Astrocyte (in vitro differentiated cells and primary cell): Measurements from ENCODE around the gene NTM. TPM values are rescaled to one million over a fixed set of nuclear protein-coding genes. Genes with fewer than 3 reads are reported as not detected.

Experiments
- DNase-seq: peaks from one replicate; pipeline ENCODE4 v3.0.0-alpha.2; 2010; ENCODE audit warnings: low read depth
- FAIRE-seq: peaks from 2 replicates; lab custom pipeline; 2011; peaks lifted over from hg19 to GRCh38; lab: Jason Lieb, UNC
- H2AFZ ChIP-seq: 2 replicates; pipeline ENCODE4 v1.6.0; 2012; ENCODE audit warnings: low read depth, low read length, inconsistent platforms
- H3K27ac ChIP-seq: 2 replicates; pipeline ENCODE4 v1.5.1; 2011; ENCODE audit warnings: low read depth, low read length, inconsistent platforms
- H3K27me3 ChIP-seq: 2 replicates; pipeline ENCODE4 v1.6.0; 2011; ENCODE audit warnings: low read length, inconsistent platforms; ENCODE audit not compliant: insufficient read depth
- H3K36me3 ChIP-seq: 2 replicates; pipeline ENCODE4 v1.5.1; 2011; ENCODE audit warnings: low read length, inconsistent platforms; ENCODE audit not compliant: insufficient read depth
- H3K4me1 ChIP-seq: 2 replicates; pipeline ENCODE4 v1.5.1; 2011; ENCODE audit warnings: low read length, inconsistent platforms; ENCODE audit not compliant: insufficient read depth
- H3K4me2 ChIP-seq: 2 replicates; pipeline ENCODE4 v1.6.0; 2012; ENCODE audit warnings: low read length, inconsistent platforms
- H3K4me3 ChIP-seq: 2 replicates; pipeline ENCODE4 v1.5.1; 2011; ENCODE audit warnings: low read depth, mild to moderate bottlenecking, low read length, inconsistent platforms; ENCODE audit not compliant: insufficient read depth
- H3K79me2 ChIP-seq: 2 replicates; pipeline ENCODE4 v1.6.0; 2012; ENCODE audit warnings: mild to moderate bottlenecking, low read length, inconsistent platforms; ENCODE audit not compliant: insufficient read depth
- H3K9ac ChIP-seq: 2 replicates; pipeline ENCODE4 v1.6.0; 2012; ENCODE audit warnings: mild to moderate bottlenecking, low read length, inconsistent platforms
- H3K9me3 ChIP-seq: 2 replicates; pipeline ENCODE4 v1.5.1; 2012; ENCODE audit warnings: low read depth, mild to moderate bottlenecking, low read length, inconsistent platforms; ENCODE audit not compliant: insufficient read depth
- H4K20me1 ChIP-seq: 2 replicates; pipeline ENCODE4 v1.6.0; 2012; ENCODE audit warnings: low read length, inconsistent platforms; ENCODE audit not compliant: insufficient read depth
- H3K27ac Mint-ChIP-seq: one replicate; pipeline ENCODE4 v1.8.0; 2021; ENCODE audit warnings: mild to moderate bottlenecking, mixed read lengths; ENCODE audit not compliant: unreplicated experiment
- H3K27me3 Mint-ChIP-seq: one replicate; pipeline ENCODE4 v1.8.0; 2021; ENCODE audit warnings: low read depth, mixed read lengths; ENCODE audit not compliant: unreplicated experiment
- H3K36me3 Mint-ChIP-seq: one replicate; pipeline ENCODE4 v1.8.0; 2021; ENCODE audit warnings: low read depth, mixed read lengths; ENCODE audit not compliant: unreplicated experiment
- H3K4me1 Mint-ChIP-seq: one replicate; pipeline ENCODE4 v1.8.0; 2021; ENCODE audit warnings: low read depth, mixed read lengths; ENCODE audit not compliant: unreplicated experiment
- H3K4me3 Mint-ChIP-seq: one replicate; pipeline ENCODE4 v1.8.0; 2021; ENCODE audit warnings: mild to moderate bottlenecking, moderate library complexity, mixed read lengths; ENCODE audit not compliant: unreplicated experiment
- H3K9me3 Mint-ChIP-seq: one replicate; pipeline ENCODE4 v1.8.0; 2021; ENCODE audit warnings: mild to moderate bottlenecking, mixed read lengths; ENCODE audit not compliant: unreplicated experiment
- EZH2 ChIP-seq: IDR thresholded peaks from 2 replicates; pipeline ENCODE4 v1.6.1; 2012; ENCODE audit warnings: mild to moderate bottlenecking, low read length, inconsistent platforms; ENCODE audit not compliant: insufficient read depth
- total RNA-seq: library from RNA; stranded (reverse); gene quantifications from 2 replicates; pipeline ENCODE4 v1.2.1, GENCODE V29; 2021
- TF ChIP-seq, protein P1 (sequence below): IDR thresholded peaks from 2 replicates; pipeline ENCODE4 v1.5.1; 2011; ENCODE audit warnings: low read depth, mild to moderate bottlenecking, inconsistent platforms, low read length, moderate library complexity; ENCODE audit not compliant: insufficient read depth

Gene NTM
- total RNA-seq, 1 donor from 2014 or later: 98.2 TPM

DNA sequence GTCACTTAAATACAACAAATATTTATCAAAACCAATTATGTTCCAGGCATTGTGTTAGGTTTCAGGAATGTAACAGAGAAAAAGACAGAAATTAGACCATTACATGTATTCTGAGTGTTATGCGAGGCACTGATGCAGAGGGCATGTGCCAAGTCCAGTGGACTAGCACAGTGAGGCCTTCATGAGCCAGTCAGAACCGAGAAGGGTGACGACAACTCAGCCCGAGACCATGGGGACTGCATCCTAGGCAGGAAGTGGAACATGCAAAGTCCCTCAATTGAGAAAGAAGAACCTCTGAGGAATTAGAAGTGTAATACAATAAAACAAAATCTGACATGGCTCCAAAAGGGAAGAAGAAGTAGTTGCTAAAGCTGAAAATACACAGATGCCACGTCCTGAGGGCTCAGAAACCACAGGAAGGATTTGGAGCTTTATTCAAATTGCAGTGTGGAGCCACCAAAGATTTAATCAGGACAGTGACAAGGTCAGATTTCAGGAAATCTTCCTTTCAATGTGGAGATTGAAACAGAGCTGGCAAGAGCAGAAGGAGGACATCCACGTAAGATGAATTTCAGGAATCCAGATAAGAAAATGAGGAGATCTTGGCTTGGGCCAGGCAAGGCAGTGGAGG lies 529.6 kb downstream of the NTM start:
- Histone ChIP-seq H3K27me3 (no peaks in the 10 kb centered on the region), H3K27ac (peak overlapping the region; percentile 23), H4K20me1 (no peaks in the 10 kb centered on the region), H3K79me2 (peaks cover 4% of the 10 kb centered on the region), H3K36me3 (no peaks in the 10 kb centered on the region), H2AFZ (no peak overlapping the region), H3K4me1 (peaks cover 40% of the 10 kb centered on the region), H3K4me2 (no peak overlapping the region), H3K9ac (no peak overlapping the region), H3K4me3 (no peak overlapping the region), H3K9me3 (no peaks in the 10 kb centered on the region)
- H3K4me3 Mint-ChIP-seq: no peak overlapping the region
- TF ChIP-seq EZH2: no peak
- TF ChIP-seq, protein P1, sequence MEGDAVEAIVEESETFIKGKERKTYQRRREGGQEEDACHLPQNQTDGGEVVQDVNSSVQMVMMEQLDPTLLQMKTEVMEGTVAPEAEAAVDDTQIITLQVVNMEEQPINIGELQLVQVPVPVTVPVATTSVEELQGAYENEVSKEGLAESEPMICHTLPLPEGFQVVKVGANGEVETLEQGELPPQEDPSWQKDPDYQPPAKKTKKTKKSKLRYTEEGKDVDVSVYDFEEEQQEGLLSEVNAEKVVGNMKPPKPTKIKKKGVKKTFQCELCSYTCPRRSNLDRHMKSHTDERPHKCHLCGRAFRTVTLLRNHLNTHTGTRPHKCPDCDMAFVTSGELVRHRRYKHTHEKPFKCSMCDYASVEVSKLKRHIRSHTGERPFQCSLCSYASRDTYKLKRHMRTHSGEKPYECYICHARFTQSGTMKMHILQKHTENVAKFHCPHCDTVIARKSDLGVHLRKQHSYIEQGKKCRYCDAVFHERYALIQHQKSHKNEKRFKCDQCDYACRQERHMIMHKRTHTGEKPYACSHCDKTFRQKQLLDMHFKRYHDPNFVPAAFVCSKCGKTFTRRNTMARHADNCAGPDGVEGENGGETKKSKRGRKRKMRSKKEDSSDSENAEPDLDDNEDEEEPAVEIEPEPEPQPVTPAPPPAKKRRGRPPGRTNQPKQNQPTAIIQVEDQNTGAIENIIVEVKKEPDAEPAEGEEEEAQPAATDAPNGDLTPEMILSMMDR: no peak
- H3K9me3 Mint-ChIP-seq: no peaks in the 10 kb centered on the region
- H3K4me1 Mint-ChIP-seq: peaks cover 29% of the 10 kb centered on the region
- no peak for DNase-seq
- no peaks in the 10 kb centered on the region for H3K36me3 Mint-ChIP-seq
- peak overlapping the region; percentile 38 for H3K27ac Mint-ChIP-seq
- peak; percentile 55 for FAIRE-seq
- no peaks in the 10 kb centered on the region for H3K27me3 Mint-ChIP-seq

- TF ChIP-seq, protein P1: no peak
- TF ChIP-seq EZH2: no peak
- H3K9me3 ChIP-seq: no peaks in the 10 kb centered on the region
- no peak overlapping the region for H3K27ac Mint-ChIP-seq
- no peaks in the 10 kb centered on the region for H3K27me3 ChIP-seq
- DNase-seq (no peak), FAIRE-seq (no peak)
- H3K4me2 ChIP-seq: no peak overlapping the region
- H3K36me3 ChIP-seq: no peaks in the 10 kb centered on the region
- no peak overlapping the region for H3K4me3 Mint-ChIP-seq
- no peak overlapping the region for H3K4me3 ChIP-seq
- no peak overlapping the region for H3K27ac ChIP-seq
- peaks cover 16% of the 10 kb centered on the region for H3K79me2 ChIP-seq
- no peaks in the 10 kb centered on the region for H4K20me1 ChIP-seq
- no peaks in the 10 kb centered on the region for H3K27me3 Mint-ChIP-seq
- H3K9ac ChIP-seq: no peak overlapping the region
- H3K9me3 Mint-ChIP-seq: no peaks in the 10 kb centered on the region
- H3K4me1 Mint-ChIP-seq: peaks cover 28% of the 10 kb centered on the region
- no peak overlapping the region for H2AFZ ChIP-seq
- peaks cover 3% of the 10 kb centered on the region for H3K36me3 Mint-ChIP-seq
- H3K4me1 ChIP-seq: peaks cover 35% of the 10 kb centered on the region
Measured at GRCh38 chr11:131902421-131902820, 532.0 kb downstream of the NTM start.

DNA sequence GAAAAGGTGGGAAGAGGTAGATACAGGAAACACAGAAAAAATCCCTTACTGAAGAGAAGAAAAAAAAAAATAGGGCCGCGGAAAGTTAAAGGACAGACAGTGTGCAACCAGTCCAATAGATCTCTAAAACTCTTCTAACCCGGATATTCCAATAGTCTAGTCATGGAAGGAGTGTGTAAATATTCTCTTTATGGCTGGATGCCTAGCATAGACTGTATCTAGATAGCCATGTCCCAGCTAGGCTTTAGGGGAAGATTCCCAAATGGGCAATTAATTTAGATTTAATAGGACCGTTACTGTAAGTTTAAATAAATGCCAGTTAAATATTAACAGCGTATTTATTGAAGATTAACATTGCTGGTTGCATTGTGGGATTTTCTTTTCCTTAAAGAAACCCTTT lies 532.7 kb downstream of the NTM start:
- no peak overlapping the region for H3K4me3 Mint-ChIP-seq
- no peaks in the 10 kb centered on the region for H3K9me3 Mint-ChIP-seq
- Histone ChIP-seq H3K27ac (no peak overlapping the region), H3K4me3 (no peak overlapping the region), H3K9me3 (no peaks in the 10 kb centered on the region), H3K36me3 (peaks cover 1% of the 10 kb centered on the region), H3K79me2 (peaks cover 21% of the 10 kb centered on the region), H3K4me2 (no peak overlapping the region), H3K9ac (no peak overlapping the region), H3K4me1 (peaks cover 30% of the 10 kb centered on the region), H4K20me1 (no peaks in the 10 kb centered on the region), H2AFZ (no peak overlapping the region), H3K27me3 (no peaks in the 10 kb centered on the region)
- H3K27ac Mint-ChIP-seq: no peak overlapping the region
- TF ChIP-seq EZH2: no peak
- TF ChIP-seq, protein P1: no peak
- no peaks in the 10 kb centered on the region for H3K27me3 Mint-ChIP-seq
- H3K36me3 Mint-ChIP-seq: peaks cover 3% of the 10 kb centered on the region
- DNase-seq (no peak), FAIRE-seq (no peak)
- H3K4me1 Mint-ChIP-seq: peaks cover 27% of the 10 kb centered on the region
